HG02759 (cell line): ENCODE measurements around the gene LDLRAD4.

Experiments used
- ATAC-seq: cut with Tn5 transposase; IDR thresholded peaks from one replicate; pipeline ENCODE4 v1.9.1; 2021; ENCODE audit warnings: mild to moderate bottlenecking, moderate library complexity; ENCODE audit not compliant: unreplicated experiment

LDLRAD4 gene

GRCh38 chr18:13454363-13455150 lies 236.0 kb downstream of the LDLRAD4 start:
- no peak for ATAC-seq

GRCh38 chr18:13455471-13455870 lies 236.9 kb downstream of the LDLRAD4 start:
- ATAC-seq: no peak

- no peak for ATAC-seq
These were observed 237.5 kb downstream of the LDLRAD4 start for GRCh38 chr18:13455960-13456481.

GRCh38 chr18:13456736-13457271 lies 238.2 kb downstream of the LDLRAD4 start:
- no peak for ATAC-seq

GRCh38 chr18:13457327-13457726 lies 238.8 kb downstream of the LDLRAD4 start:
- no peak for ATAC-seq

GRCh38 chr18:13460946-13461345 lies 242.4 kb downstream of the LDLRAD4 start:
- no peak for ATAC-seq

- no peak for ATAC-seq
These were observed 242.9 kb downstream of the LDLRAD4 start for GRCh38 chr18:13461469-13461868.

- ATAC-seq: no peak
These were observed 243.4 kb downstream of the LDLRAD4 start for GRCh38 chr18:13461936-13462335.

GRCh38 chr18:13462686-13463085 lies 244.1 kb downstream of the LDLRAD4 start:
- no peak for ATAC-seq

- ATAC-seq: no peak
These were observed 245.1 kb downstream of the LDLRAD4 start for GRCh38 chr18:13463526-13464210.

GRCh38 chr18:13464432-13465123 lies 246.0 kb downstream of the LDLRAD4 start:
- ATAC-seq: peak; percentile 97

GRCh38 chr18:13465124-13465446 lies 246.5 kb downstream of the LDLRAD4 start:
- ATAC-seq: peak; percentile 31

- no peak for ATAC-seq
These were observed 246.9 kb downstream of the LDLRAD4 start for GRCh38 chr18:13465476-13465875.

- ATAC-seq: no peak
These were observed 252.1 kb downstream of the LDLRAD4 start for GRCh38 chr18:13470516-13471197.

GRCh38 chr18:13471198-13471845 lies 252.8 kb downstream of the LDLRAD4 start:
- no peak for ATAC-seq

GRCh38 chr18:13471971-13472628 lies 253.5 kb downstream of the LDLRAD4 start:
- no peak for ATAC-seq

GRCh38 chr18:13473751-13474150 lies 255.2 kb downstream of the LDLRAD4 start:
- ATAC-seq: no peak

GRCh38 chr18:13474336-13474735 lies 255.8 kb downstream of the LDLRAD4 start:
- no peak for ATAC-seq

GRCh38 chr18:13474907-13475545 lies 256.5 kb downstream of the LDLRAD4 start:
- no peak for ATAC-seq
